Naive thymus-derived CD4-positive, alpha-beta T cell (primary cell): Measurements from ENCODE around the gene NLRP2B. TPM values are rescaled to one million over a fixed set of nuclear protein-coding genes. Genes with fewer than 3 reads are reported as not detected.
"Not testable (repeated sequence)": the region's sequence is repeated elsewhere in the genome, so short reads cannot be mapped to it uniquely, and the experiment has no call there.

Source experiments
- ATAC-seq: fragments of 150-1000 bp; cut with Tn5 transposase; 2 replicates; pipeline ENCODE4 v1.10.0; 2021; ENCODE audit warnings: mild to moderate bottlenecking, moderate library complexity
- CTCF ChIA-PET: fragments of 350-600 bp; sonication (Branson Sonifier 250); formaldehyde crosslinking; loops from one replicate; lab custom pipeline; 2021; ENCODE audit warnings: antibody characterized with exemption; lab: Charles Lee
- POLR2A ChIA-PET: fragments of 350-600 bp; sonication (Branson Sonifier 250); formaldehyde crosslinking; loops from one replicate; lab custom pipeline; 2021; ENCODE audit warnings: antibody characterized with exemption, inconsistent platforms; lab: Charles Lee
- DNase-seq, 9 donors: peaks; one replicate each; pipeline versions ENCODE4 v3.0.0 to v3.0.0-alpha.2; 2020 to 2022; ENCODE audit warnings: mixed read lengths in 1 of 9
- H3K27ac ChIP-seq: one replicate; pipeline ENCODE4 v1.7.0; 2013; ENCODE audit warnings: mild to moderate bottlenecking, low read depth, low read length, moderate library complexity
- H3K27me3 ChIP-seq, 2 donors: one replicate each; pipeline ENCODE4 v1.7.0; 2013; ENCODE audit warnings: low read length in 2 of 2, mild to moderate bottlenecking in 2 of 2, moderate library complexity in 2 of 2; ENCODE audit not compliant: control insufficient read depth in 2 of 2, insufficient read depth in 2 of 2
- H3K36me3 ChIP-seq, 3 experiments: 1 replicate in 2 of 3; 2 replicates in 1 of 3; pipeline ENCODE4 v1.7.0; 2013; ENCODE audit warnings: low read length in 3 of 3, mild to moderate bottlenecking in 3 of 3, moderate library complexity in 1 of 3; ENCODE audit not compliant: insufficient read depth in 3 of 3, control insufficient read depth in 2 of 3
- H3K4me1 ChIP-seq, 2 donors: one replicate each; pipeline ENCODE4 v1.7.0; 2013; ENCODE audit warnings: low read length in 2 of 2, mild to moderate bottlenecking in 2 of 2, moderate library complexity in 1 of 2; ENCODE audit not compliant: control insufficient read depth in 2 of 2, insufficient read depth in 2 of 2
- H3K4me3 ChIP-seq: 2 replicates; pipeline ENCODE4 v1.7.0; 2013; ENCODE audit warnings: mild to moderate bottlenecking, low read length
- H3K9me3 ChIP-seq, 3 experiments: 1 replicate in 2 of 3; 2 replicates in 1 of 3; pipeline ENCODE4 v1.7.0; 2013; ENCODE audit warnings: low read length in 3 of 3; ENCODE audit not compliant: control insufficient read depth in 2 of 3
- H3K27ac Mint-ChIP-seq, 9 donors: one replicate each; pipeline ENCODE4 v1.8.0; 2020 to 2022; ENCODE audit warnings: mixed read lengths in 9 of 9, mild to moderate bottlenecking in 8 of 9, moderate library complexity in 5 of 9, inconsistent platforms in 2 of 9
- H3K27me3 Mint-ChIP-seq, 5 donors: one replicate each; pipeline ENCODE4 v1.8.0; 2021 to 2022; ENCODE audit warnings: mixed read lengths in 5 of 5, mild to moderate bottlenecking in 1 of 5
- H3K36me3 Mint-ChIP-seq, 5 donors: one replicate each; pipeline ENCODE4 v1.8.0; 2020 to 2022; ENCODE audit warnings: mixed read lengths in 5 of 5, mild to moderate bottlenecking in 3 of 5, inconsistent platforms in 1 of 5
- H3K4me1 Mint-ChIP-seq, 7 donors: one replicate each; pipeline ENCODE4 v1.8.0; 2020 to 2022; ENCODE audit warnings: mixed read lengths in 7 of 7, mild to moderate bottlenecking in 3 of 7, inconsistent platforms in 1 of 7
- H3K4me3 Mint-ChIP-seq, 10 donors: one replicate each; pipeline ENCODE4 v1.8.0; 2020 to 2022; ENCODE audit warnings: mild to moderate bottlenecking in 10 of 10, mixed read lengths in 10 of 10, moderate library complexity in 6 of 10, inconsistent platforms in 2 of 10
- H3K9me3 Mint-ChIP-seq, 11 donors: one replicate each; pipeline ENCODE4 v1.8.0; 2020 to 2022; ENCODE audit warnings: mixed read lengths in 11 of 11, mild to moderate bottlenecking in 4 of 11, inconsistent platforms in 1 of 11, moderate library complexity in 1 of 11
- intact Hi-C, 2 donors: fragments of 100-400 bp; cut with micrococcal nuclease; formaldehyde crosslinking; loops; one replicate each; pipeline ENCODE4 v1.15.1; 2023
- polyA plus RNA-seq, 2 donors: library from polyadenylated mRNA; unstranded; fragments of 300-500 nt; fragmentation: Illumina TruSeq; gene quantifications; one replicate each; pipeline ENCODE4 v1.2.3, GENCODE V29; 2021
- total RNA-seq, 6 experiments: library from RNA in 5 of 6; stranded (reverse) in 5 of 6; gene quantifications; 1 replicate in 5 of 6; 2 replicates in 1 of 6; pipeline ENCODE4 v1.2.3 and lab custom pipeline; 2021 to 2026

NLRP2B gene
- total and polyA plus RNA-seq, 7 experiments from 2014 or later = not detected

DNA sequence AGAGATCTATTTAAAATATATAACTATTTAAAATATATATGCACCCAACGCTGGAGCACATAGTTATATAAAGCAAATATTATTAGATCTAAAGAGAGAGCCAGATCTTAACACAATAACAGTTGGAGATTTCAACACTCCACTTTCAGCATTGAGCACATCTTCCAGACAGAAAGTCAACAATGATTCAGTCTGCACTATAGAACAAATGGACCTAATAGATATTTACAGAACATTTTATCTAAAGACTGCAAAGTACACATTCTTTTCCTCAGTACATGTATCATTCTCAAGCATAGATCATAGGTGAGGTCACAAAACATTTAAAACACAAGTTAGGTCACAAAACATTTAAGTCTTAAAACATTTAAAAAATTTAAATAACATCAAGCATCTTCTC lies 36.4 kb downstream of the NLRP2B start:
- Histone ChIP-seq H3K4me1 (no peaks in the 10 kb centered on the region), H3K27ac (no peak overlapping the region), H3K4me3 (no peak overlapping the region), H3K36me3 (no peaks in the 10 kb centered on the region), H3K27me3 (no peaks in the 10 kb centered on the region), H3K9me3 (no peaks in the 10 kb centered on the region)
- H3K27me3 Mint-ChIP-seq = peaks cover 0 to 4% (median 0%) of the 10 kb centered on the region in 5 donors
- peaks cover 0 to 18% (median 4%) of the 10 kb centered on the region in 11 donors for H3K9me3 Mint-ChIP-seq
- H3K36me3 Mint-ChIP-seq = peaks cover 0 to 15% (median 4%) of the 10 kb centered on the region in 5 donors
- no peak overlapping the region for H3K27ac Mint-ChIP-seq
- intact Hi-C loops = no loop called here
- DNase-seq (no peak), ATAC-seq (no peak)
- ChIA-PET CTCF (no interaction called here), POLR2A (no interaction called here)
- H3K4me3 Mint-ChIP-seq = no peak overlapping the region
- H3K4me1 Mint-ChIP-seq = no peaks in the 10 kb centered on the region

DNA sequence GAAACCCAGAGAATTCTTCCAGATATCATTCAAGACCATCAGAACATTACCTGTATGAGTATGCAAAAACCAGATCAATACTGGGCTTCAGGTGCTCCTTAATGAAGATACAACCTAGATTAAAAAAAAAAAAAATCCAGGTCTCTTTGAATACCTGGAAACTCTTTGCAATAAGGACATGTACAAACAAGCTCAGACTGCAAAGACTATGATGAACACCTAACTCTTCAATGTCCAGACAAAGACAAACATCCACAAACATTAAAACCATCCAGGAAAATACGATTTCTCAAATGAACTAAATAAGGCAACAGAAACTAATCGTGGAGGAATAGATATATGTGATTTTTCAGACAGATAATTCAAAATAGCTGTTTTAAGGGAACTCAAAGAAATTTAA lies 38.7 kb downstream of the NLRP2B start:
- DNase-seq (no peak), ATAC-seq (no peak)
- no peaks in the 10 kb centered on the region for H3K4me1 Mint-ChIP-seq
- H3K9me3 Mint-ChIP-seq = peaks cover 3 to 34% (median 11%) of the 10 kb centered on the region in 11 donors
- Histone ChIP-seq H3K36me3 (no peaks in the 10 kb centered on the region), H3K9me3 (no peaks in the 10 kb centered on the region), H3K27me3 (no peaks in the 10 kb centered on the region), H3K4me1 (no peaks in the 10 kb centered on the region), H3K27ac (no peak overlapping the region), H3K4me3 (no peak overlapping the region)
- ChIA-PET CTCF (no interaction called here), POLR2A (no interaction called here)
- H3K27me3 Mint-ChIP-seq = peaks cover 0 to 4% (median 0%) of the 10 kb centered on the region in 5 donors
- no peak overlapping the region for H3K27ac Mint-ChIP-seq
- intact Hi-C loops = no loop called here
- peaks cover 0 to 15% (median 4%) of the 10 kb centered on the region in 5 donors for H3K36me3 Mint-ChIP-seq
- H3K4me3 Mint-ChIP-seq = no peak overlapping the region

DNA sequence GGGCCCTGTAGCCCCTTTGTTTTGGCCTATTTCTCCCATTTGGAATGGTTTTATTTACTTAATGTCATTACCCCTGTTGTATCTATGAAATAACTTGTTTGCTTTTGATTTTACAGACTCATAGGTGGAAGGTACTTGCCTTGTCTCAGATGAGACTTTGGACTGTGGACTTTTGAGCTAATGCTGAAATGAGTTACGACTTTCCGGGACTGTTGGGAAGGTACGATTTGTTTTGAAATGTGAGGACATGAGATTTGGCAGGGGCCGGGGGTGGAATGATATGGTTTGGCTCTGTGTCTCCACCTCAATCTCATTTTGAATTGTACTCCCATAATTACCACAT lies 39.4 kb downstream of the NLRP2B start:
- peaks cover 0 to 15% (median 4%) of the 10 kb centered on the region in 5 donors for H3K36me3 Mint-ChIP-seq
- DNase-seq (no peak), ATAC-seq (no peak)
- no peaks in the 10 kb centered on the region for H3K4me1 Mint-ChIP-seq
- intact Hi-C loops = no loop called here
- Histone ChIP-seq H3K27ac (no peak overlapping the region), H3K27me3 (no peaks in the 10 kb centered on the region), H3K4me1 (no peaks in the 10 kb centered on the region), H3K9me3 (no peaks in the 10 kb centered on the region), H3K4me3 (no peak overlapping the region), H3K36me3 (no peaks in the 10 kb centered on the region)
- no peak overlapping the region for H3K4me3 Mint-ChIP-seq
- CTCF ChIA-PET = no interaction called here
- H3K9me3 Mint-ChIP-seq = peaks cover 3 to 41% (median 14%) of the 10 kb centered on the region in 11 donors
- POLR2A ChIA-PET = no interaction called here
- H3K27me3 Mint-ChIP-seq = peaks cover 0 to 4% (median 0%) of the 10 kb centered on the region in 5 donors
- no peak overlapping the region for H3K27ac Mint-ChIP-seq

DNA sequence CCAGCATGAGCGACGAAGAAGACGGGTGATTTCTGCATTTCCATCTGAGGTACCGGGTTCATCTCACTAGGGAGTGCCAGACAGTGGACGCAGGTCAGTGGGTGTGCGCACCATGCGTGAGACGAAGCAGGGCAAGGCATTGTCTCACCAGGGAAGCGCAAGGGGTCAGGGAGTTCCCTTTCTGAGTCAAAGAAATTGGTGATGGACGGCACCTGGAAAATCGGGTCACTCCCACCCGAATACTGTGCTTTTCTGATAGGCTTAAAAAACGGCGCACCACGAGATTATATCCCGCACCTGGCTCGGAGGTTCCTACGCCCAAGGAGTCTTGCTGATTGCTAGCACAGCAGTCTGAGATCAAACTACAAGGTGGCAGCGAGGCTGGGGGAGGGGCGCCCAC lies 50.6 kb downstream of the NLRP2B start:
- H3K36me3 Mint-ChIP-seq, H3K4me3 ChIP-seq, POLR2A ChIA-PET, H3K27me3 Mint-ChIP-seq, H3K36me3 ChIP-seq, H3K27ac Mint-ChIP-seq, H3K27me3 ChIP-seq, H3K27ac ChIP-seq, H3K9me3 ChIP-seq, intact Hi-C loops, ATAC-seq, DNase-seq, H3K4me3 Mint-ChIP-seq, H3K4me1 Mint-ChIP-seq, CTCF ChIA-PET, H3K4me1 ChIP-seq: not testable (repeated sequence)
- H3K9me3 Mint-ChIP-seq = peaks cover 0 to 51% (median 22%) of the 10 kb centered on the region in 11 donors

Other genes starting within 250 kb of the NLRP2B start
- gene ZXDB, start 88.2 kb downstream of the NLRP2B start, total RNA-seq = 10 to 100 TPM in 4 of 5 experiments, 1 to 10 TPM in 1; 7.3 to 21.9 (median 13.3) TPM
- gene ZXDB, start 88.2 kb downstream of the NLRP2B start, polyA plus RNA-seq = 1 to 10 TPM; 4.7 to 7.7 TPM
- gene ZXDA, start 230.2 kb upstream of the NLRP2B start, total RNA-seq = 10 to 100 TPM in 4 of 5 experiments, 1 to 10 TPM in 1; 5.4 to 13.2 (median 10.5) TPM
- 1 to 10 TPM; 3.0 TPM for gene ZXDA, start 230.2 kb upstream of the NLRP2B start, polyA plus RNA-seq